ENCODE data around the gene GPATCH8. TPM values are rescaled to one million over a fixed set of nuclear protein-coding genes. Genes with fewer than 3 reads are reported as not detected.

The GPATCH8 gene
- total RNA-seq, 4 donors from 2014 or later = 55.1 to 71.2 (median 59.8) TPM

DNA sequence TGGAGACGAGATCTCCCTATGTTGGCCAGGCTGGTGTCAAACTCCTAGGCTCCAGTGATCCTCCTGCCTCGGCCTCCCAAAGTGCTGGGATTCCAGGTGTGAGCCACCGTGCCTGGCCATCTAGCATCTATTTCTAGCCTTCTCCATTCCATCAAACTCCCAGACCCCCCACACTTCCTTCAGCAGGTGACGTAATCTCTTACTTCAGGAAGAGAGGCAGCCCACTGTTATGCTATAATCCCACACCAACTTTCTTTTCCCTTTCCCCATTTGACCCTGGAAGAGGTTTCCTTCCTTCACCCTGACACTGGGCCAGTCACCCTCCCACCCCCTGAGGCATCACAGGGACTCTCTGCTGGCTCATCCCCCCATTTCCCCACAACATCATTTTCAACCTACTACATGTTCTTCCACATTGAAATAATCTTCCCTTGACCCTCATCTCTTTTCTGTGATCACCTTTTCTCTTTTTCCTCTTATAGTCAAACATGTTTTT is 121.3 kb downstream of the GPATCH8 start:
- Histone ChIP-seq H3K36me3 (no peaks in the 10 kb centered on the region), H3K4me3 (no peak overlapping the region), H3K4me1 (peaks cover 0 to 19% (median 14%) of the 10 kb centered on the region in 4 donors), H3K9me3 (no peaks in the 10 kb centered on the region), H3K27me3 (peaks cover 0 to 16% of the 10 kb centered on the region in 2 donors), H3K27ac (no peak overlapping the region)
- DNase-seq (ENCODE audit: low spot score in 2 of 2) = no peak
- 79 to 83% methylated on average over 4 of the region's 4 CpGs for WGBS, 2 donors
- TF ChIP-seq POLR2A (IDR thresholded peaks at IDR 0.05) (no peak), EP300 (IDR thresholded peaks at IDR 0.05) (no peak)
- TF ChIP-seq, protein P1, sequence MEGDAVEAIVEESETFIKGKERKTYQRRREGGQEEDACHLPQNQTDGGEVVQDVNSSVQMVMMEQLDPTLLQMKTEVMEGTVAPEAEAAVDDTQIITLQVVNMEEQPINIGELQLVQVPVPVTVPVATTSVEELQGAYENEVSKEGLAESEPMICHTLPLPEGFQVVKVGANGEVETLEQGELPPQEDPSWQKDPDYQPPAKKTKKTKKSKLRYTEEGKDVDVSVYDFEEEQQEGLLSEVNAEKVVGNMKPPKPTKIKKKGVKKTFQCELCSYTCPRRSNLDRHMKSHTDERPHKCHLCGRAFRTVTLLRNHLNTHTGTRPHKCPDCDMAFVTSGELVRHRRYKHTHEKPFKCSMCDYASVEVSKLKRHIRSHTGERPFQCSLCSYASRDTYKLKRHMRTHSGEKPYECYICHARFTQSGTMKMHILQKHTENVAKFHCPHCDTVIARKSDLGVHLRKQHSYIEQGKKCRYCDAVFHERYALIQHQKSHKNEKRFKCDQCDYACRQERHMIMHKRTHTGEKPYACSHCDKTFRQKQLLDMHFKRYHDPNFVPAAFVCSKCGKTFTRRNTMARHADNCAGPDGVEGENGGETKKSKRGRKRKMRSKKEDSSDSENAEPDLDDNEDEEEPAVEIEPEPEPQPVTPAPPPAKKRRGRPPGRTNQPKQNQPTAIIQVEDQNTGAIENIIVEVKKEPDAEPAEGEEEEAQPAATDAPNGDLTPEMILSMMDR (IDR thresholded peaks at IDR 0.05) = no peak

DNA sequence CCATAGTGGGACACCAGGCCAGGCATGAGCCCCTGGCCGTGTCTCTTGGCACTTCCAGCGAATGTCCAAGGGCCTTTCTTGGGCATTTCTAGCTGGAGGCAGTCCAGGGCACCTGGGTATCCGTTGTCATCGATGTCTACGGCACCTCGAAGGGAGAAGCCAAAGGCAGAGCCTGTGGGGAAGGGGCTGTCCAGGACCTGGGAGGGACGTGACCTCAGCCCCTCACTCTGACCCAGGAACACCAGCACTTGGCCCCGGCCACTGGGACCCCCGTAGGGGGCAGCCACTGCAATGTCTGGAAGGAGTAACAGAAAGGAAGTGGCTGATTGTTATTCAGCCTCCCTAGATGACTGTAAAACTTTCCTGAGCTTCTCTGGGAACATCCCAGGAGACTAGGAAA is 122.4 kb downstream of the GPATCH8 start:
- WGBS, 2 donors = 63 to 68% methylated on average over 8 to 9 of the region's 9 CpGs
- no peaks in the 10 kb centered on the region for H3K9me3 ChIP-seq
- H3K36me3 ChIP-seq = no peaks in the 10 kb centered on the region
- peaks cover 0 to 11% of the 10 kb centered on the region in 2 donors for H3K27me3 ChIP-seq
- no peak for DNase-seq (ENCODE audit: low spot score in 2 of 2)
- H3K4me1 ChIP-seq = peaks cover 0 to 27% (median 10%) of the 10 kb centered on the region in 4 donors
- H3K27ac ChIP-seq = no peak overlapping the region
- TF ChIP-seq POLR2A (IDR thresholded peaks at IDR 0.05) = no peak
- TF ChIP-seq, protein P1 (IDR thresholded peaks at IDR 0.05) = no peak
- TF ChIP-seq EP300 (IDR thresholded peaks at IDR 0.05) = no peak
- no peak overlapping the region for H3K4me3 ChIP-seq

DNA sequence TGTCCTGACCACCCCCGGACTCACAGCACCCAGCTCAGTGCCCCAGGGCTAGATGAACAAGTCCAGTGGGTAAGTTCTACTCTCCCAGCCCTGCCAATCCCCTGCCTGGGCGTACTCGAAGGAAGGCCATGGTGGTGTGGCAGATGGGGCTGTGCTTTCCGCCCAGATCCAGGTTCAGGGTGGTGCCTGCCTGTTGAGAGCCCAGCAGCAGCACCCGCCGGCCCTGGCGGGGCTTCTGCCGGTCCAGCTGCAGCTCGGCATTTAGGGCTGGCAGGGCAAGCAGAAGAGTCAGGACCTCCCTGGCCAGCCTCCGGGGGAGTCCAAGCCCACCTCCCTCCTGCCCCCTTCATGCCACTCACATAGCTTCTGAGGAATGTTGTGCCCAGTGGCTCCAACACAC is 123.3 kb downstream of the GPATCH8 start:
- peaks cover 0 to 5% of the 10 kb centered on the region in 2 donors for H3K27me3 ChIP-seq
- peaks cover 0 to 27% (median 3%) of the 10 kb centered on the region in 4 donors for H3K4me1 ChIP-seq
- H3K27ac ChIP-seq = no peak overlapping the region
- no peak overlapping the region for H3K4me3 ChIP-seq
- 80 to 93% methylated on average over 2 to 10 of the region's 10 CpGs for WGBS, 2 donors
- TF ChIP-seq POLR2A (IDR thresholded peaks at IDR 0.05) = no peak
- TF ChIP-seq, protein P1 (IDR thresholded peaks at IDR 0.05) = no peak
- H3K36me3 ChIP-seq = no peaks in the 10 kb centered on the region
- DNase-seq (ENCODE audit: low spot score in 2 of 2) = no peak
- no peaks in the 10 kb centered on the region for H3K9me3 ChIP-seq

DNA sequence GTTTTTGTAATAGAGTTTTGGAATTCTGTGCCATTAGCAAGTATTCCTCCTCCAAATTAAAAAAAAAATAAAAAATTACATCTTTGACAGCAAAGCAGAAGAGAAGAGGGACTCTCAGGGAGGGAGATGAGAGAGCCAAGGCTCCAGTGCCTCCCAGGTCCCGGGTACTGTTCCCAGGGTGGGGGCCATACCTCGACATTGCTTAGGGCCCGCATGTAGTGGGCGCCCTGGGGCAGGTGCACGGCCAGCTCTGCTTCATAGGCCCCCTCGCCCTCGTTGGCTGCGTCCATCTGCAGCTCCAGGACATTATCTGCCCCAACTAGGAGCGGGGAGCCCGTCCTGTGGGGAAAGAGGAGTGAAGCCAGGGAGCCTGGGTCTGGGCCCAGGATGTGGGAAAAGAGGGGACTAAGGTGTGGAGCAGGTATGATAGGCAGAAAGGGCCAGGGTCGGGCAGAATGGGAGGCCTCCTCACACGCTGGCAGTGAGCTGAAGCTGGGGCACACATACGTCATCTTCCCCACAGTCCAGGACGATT is 125.0 kb downstream of the GPATCH8 start:
- WGBS, 2 donors = 77 to 79% methylated on average over 14 of the region's 14 CpGs
- Histone ChIP-seq H3K4me1 (peaks cover 0 to 22% (median 0%) of the 10 kb centered on the region in 4 donors), H3K36me3 (no peaks in the 10 kb centered on the region), H3K4me3 (no peak overlapping the region), H3K27ac (no peak overlapping the region), H3K9me3 (no peaks in the 10 kb centered on the region), H3K27me3 (no peaks in the 10 kb centered on the region)
- TF ChIP-seq POLR2A (IDR thresholded peaks at IDR 0.05) = no peak
- TF ChIP-seq, protein P1 (IDR thresholded peaks at IDR 0.05) = no peak
- no peak for TF ChIP-seq EP300 (IDR thresholded peaks at IDR 0.05)
- DNase-seq (ENCODE audit: low spot score in 2 of 2) = no peak

DNA sequence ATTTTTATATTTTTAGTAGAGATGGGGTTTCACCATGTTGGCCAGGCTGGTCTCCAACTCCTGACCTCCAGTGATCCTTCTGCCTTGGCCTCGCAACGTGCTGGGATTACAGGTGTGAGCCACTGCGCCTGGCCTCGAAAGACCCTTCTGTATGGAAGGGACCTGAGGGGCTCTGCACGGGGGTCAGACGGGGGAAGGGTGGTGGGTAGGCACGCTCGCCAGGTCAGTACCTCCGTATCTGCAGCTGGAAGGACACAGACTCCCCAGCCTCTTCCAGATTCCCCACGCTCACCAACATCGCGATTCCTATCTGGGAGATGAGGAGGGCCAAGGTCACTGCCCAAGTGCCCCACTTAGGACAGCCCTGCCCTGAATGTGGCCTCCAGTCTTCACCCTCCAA is 126.4 kb downstream of the GPATCH8 start:
- Histone ChIP-seq H3K9me3 (no peaks in the 10 kb centered on the region), H3K27ac (no peak overlapping the region), H3K36me3 (no peaks in the 10 kb centered on the region), H3K27me3 (peaks cover 0 to 11% of the 10 kb centered on the region in 2 donors), H3K4me3 (no peak overlapping the region), H3K4me1 (peaks cover 0 to 22% (median 0%) of the 10 kb centered on the region in 4 donors)
- TF ChIP-seq POLR2A (IDR thresholded peaks at IDR 0.05) (no peak), EP300 (IDR thresholded peaks at IDR 0.05) (no peak)
- TF ChIP-seq, protein P1 (IDR thresholded peaks at IDR 0.05) = no peak
- WGBS, 2 donors = 79 to 90% methylated on average over 11 to 12 of the region's 12 CpGs
- DNase-seq (ENCODE audit: low spot score in 2 of 2) = no peak
